Esophagus squamous epithelium (tissue), 4 donors: ENCODE measurements around the gene KLHL5.

Experiments used
- POLR2A ChIP-seq, 4 donors: fragments of 450-650 bp; IDR thresholded peaks; one replicate each; pipeline ENCODE4 v1.6.1; 2017; ENCODE audit warnings: antibody characterized with exemption in 4 of 4, mild to moderate bottlenecking in 4 of 4, moderate library complexity in 3 of 4
- TF ChIP-seq, protein P1 (sequence below), 6 experiments: fragments of 450-650 bp in 4 of 6; fragments of 200-600 bp in 2 of 6; sonication (generic) in 2 of 6; IDR thresholded peaks; one replicate each; pipeline ENCODE4 v1.5.1; 2016 to 2019; ENCODE audit warnings: antibody characterized with exemption in 6 of 6, mild to moderate bottlenecking in 4 of 6, moderate library complexity in 4 of 6

DNA sequence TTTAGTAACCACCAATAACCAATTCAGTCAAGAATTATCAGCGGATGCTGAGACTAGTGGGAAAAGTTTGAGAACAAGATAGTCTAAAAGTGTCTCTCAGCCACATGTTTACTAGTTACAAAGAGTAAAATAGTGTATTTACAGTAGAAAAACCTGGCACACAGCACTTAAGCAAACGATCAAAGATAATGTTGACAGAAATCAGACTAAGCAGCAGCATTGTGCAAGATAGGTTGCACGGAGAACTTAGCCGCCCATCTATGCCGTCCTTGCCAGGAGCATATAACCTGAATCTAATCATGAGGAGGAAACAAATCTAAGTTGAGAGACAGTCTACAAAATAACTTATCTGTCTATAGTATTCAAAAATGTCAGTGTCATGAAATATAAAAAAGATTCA is 35.3 kb downstream of the KLHL5 start:
- TF ChIP-seq, protein P1, sequence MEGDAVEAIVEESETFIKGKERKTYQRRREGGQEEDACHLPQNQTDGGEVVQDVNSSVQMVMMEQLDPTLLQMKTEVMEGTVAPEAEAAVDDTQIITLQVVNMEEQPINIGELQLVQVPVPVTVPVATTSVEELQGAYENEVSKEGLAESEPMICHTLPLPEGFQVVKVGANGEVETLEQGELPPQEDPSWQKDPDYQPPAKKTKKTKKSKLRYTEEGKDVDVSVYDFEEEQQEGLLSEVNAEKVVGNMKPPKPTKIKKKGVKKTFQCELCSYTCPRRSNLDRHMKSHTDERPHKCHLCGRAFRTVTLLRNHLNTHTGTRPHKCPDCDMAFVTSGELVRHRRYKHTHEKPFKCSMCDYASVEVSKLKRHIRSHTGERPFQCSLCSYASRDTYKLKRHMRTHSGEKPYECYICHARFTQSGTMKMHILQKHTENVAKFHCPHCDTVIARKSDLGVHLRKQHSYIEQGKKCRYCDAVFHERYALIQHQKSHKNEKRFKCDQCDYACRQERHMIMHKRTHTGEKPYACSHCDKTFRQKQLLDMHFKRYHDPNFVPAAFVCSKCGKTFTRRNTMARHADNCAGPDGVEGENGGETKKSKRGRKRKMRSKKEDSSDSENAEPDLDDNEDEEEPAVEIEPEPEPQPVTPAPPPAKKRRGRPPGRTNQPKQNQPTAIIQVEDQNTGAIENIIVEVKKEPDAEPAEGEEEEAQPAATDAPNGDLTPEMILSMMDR (IDR thresholded peaks at IDR 0.05): no peak
- no peak for TF ChIP-seq POLR2A (IDR thresholded peaks at IDR 0.05)
